NB4 (cell line): Measurements from ENCODE around the gene TSHR.

Experiments used
- MYC ChIP-seq: IDR thresholded peaks from 2 replicates; pipeline ENCODE4 v1.6.1; 2011; ENCODE audit warnings: low read depth, low read length
- POLR2A ChIP-seq: IDR thresholded peaks from 2 replicates; pipeline ENCODE4 v1.6.1; 2011; ENCODE audit warnings: mild to moderate bottlenecking; ENCODE audit not compliant: insufficient read length; ENCODE audit errors: extremely low read depth
- TF ChIP-seq, protein P1 (sequence below): IDR thresholded peaks from one replicate; pipeline ENCODE4 v1.5.1; 2012; ENCODE audit warnings: low read depth, low read length

DNA sequence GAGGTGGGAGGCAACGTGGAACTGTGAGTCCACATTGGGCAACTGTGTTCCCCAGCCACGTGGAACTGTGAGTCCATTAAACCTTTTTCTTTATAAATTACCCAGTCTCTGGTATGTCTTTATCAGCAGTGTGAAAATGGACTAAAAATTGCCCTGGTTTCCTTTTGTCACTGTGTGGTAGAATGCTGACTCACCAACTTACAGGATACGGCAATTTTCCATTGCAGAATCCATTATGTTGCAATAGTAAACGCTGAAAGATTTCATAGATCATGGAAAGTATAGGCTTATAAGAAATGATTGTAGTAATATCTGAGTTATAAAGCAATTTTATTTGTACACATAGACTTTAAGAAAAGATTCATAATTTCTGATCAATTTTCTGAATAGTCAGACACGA is 172.4 kb downstream of the TSHR start:
- TF ChIP-seq, protein P1, sequence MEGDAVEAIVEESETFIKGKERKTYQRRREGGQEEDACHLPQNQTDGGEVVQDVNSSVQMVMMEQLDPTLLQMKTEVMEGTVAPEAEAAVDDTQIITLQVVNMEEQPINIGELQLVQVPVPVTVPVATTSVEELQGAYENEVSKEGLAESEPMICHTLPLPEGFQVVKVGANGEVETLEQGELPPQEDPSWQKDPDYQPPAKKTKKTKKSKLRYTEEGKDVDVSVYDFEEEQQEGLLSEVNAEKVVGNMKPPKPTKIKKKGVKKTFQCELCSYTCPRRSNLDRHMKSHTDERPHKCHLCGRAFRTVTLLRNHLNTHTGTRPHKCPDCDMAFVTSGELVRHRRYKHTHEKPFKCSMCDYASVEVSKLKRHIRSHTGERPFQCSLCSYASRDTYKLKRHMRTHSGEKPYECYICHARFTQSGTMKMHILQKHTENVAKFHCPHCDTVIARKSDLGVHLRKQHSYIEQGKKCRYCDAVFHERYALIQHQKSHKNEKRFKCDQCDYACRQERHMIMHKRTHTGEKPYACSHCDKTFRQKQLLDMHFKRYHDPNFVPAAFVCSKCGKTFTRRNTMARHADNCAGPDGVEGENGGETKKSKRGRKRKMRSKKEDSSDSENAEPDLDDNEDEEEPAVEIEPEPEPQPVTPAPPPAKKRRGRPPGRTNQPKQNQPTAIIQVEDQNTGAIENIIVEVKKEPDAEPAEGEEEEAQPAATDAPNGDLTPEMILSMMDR = no peak
- TF ChIP-seq POLR2A (no peak), MYC (no peak)
